GM23338 (cell line): ENCODE measurements around the gene NSMCE4A. TPM values are rescaled to one million over a fixed set of nuclear protein-coding genes. Genes with fewer than 3 reads are reported as not detected.

Source experiments
- ATAC-seq: fragments of 200-7000 bp; cut with Tn5 transposase; 3 replicates; pipeline ENCODE4 v1.9.1; 2020
- DNase-seq: peaks from one replicate; pipeline ENCODE4 v3.0.0-alpha.2; 2015; ENCODE audit warnings: low spot score
- H2AFZ ChIP-seq: fragments of 200-600 bp; sonication (generic); 2 replicates; pipeline ENCODE4 v1.8.0; 2016; ENCODE audit warnings: antibody characterized with exemption, mild to moderate bottlenecking, moderate library complexity
- H3F3A ChIP-seq: fragments of 200-600 bp; sonication (generic); replicated peaks from 2 replicates; pipeline ENCODE4 v1.8.0; 2017; ENCODE audit warnings: antibody characterized with exemption, mixed run types, low read depth
- H3K27ac ChIP-seq: fragments of 200-600 bp; sonication (generic); 2 replicates; pipeline ENCODE4 v1.6.1; 2016; ENCODE audit warnings: low read depth
- H3K27me3 ChIP-seq: fragments of 200-600 bp; sonication (generic); 2 replicates; pipeline ENCODE4 v1.8.0; 2016; ENCODE audit warnings: mild to moderate bottlenecking, mixed run types, moderate library complexity; ENCODE audit not compliant: insufficient read depth
- H3K36me3 ChIP-seq: fragments of 200-600 bp; sonication (generic); 2 replicates; pipeline ENCODE4 v1.8.0; 2016; ENCODE audit warnings: mild to moderate bottlenecking; ENCODE audit not compliant: insufficient read depth
- H3K4me1 ChIP-seq: fragments of 200-600 bp; sonication (generic); 2 replicates; pipeline ENCODE4 v1.8.0; 2016; ENCODE audit warnings: mild to moderate bottlenecking, moderate library complexity; ENCODE audit not compliant: insufficient read depth
- H3K4me2 ChIP-seq: fragments of 200-600 bp; sonication (generic); 2 replicates; pipeline ENCODE4 v1.7.1; 2017; ENCODE audit warnings: mixed run types
- H3K4me3 ChIP-seq: fragments of 200-600 bp; sonication (generic); 2 replicates; pipeline ENCODE4 v1.6.1; 2016; ENCODE audit warnings: mixed run types
- H3K79me2 ChIP-seq: fragments of 200-600 bp; sonication (generic); replicated peaks from 2 replicates; pipeline ENCODE4 v1.8.0; 2017; ENCODE audit warnings: mild to moderate bottlenecking; ENCODE audit not compliant: insufficient read depth
- H3K9me2 ChIP-seq: fragments of 200-600 bp; sonication (generic); 2 replicates; pipeline ENCODE4 v1.8.0; 2017; ENCODE audit not compliant: insufficient read depth
- H4K20me1 ChIP-seq: fragments of 200-600 bp; sonication (generic); replicated peaks from 2 replicates; pipeline ENCODE4 v1.8.0; 2017; ENCODE audit warnings: mild to moderate bottlenecking; ENCODE audit not compliant: insufficient read depth
- H3K27ac Mint-ChIP-seq: 2 replicates; pipeline ENCODE4 v1.8.0; 2020; ENCODE audit warnings: inconsistent platforms, mild to moderate bottlenecking, moderate library complexity, mixed read lengths
- H3K27me3 Mint-ChIP-seq: 3 replicates; pipeline ENCODE4 v1.8.0; 2022; ENCODE audit warnings: low read depth, mild to moderate bottlenecking, moderate library complexity, mixed read lengths, inconsistent platforms; ENCODE audit not compliant: insufficient read depth, poor library complexity
- H3K36me3 Mint-ChIP-seq: 3 replicates; pipeline ENCODE4 v1.8.0; 2021; ENCODE audit warnings: low read depth, mild to moderate bottlenecking, inconsistent platforms, moderate library complexity, mixed read lengths
- H3K4me1 Mint-ChIP-seq: 3 replicates; pipeline ENCODE4 v1.8.0; 2020; ENCODE audit warnings: mild to moderate bottlenecking, inconsistent platforms, mixed read lengths
- H3K4me3 Mint-ChIP-seq: 3 replicates; pipeline ENCODE4 v1.8.0; 2021; ENCODE audit warnings: moderate library complexity, mild to moderate bottlenecking, inconsistent platforms, mixed read lengths
- H3K9me3 Mint-ChIP-seq: 3 replicates; pipeline ENCODE4 v1.8.0; 2020; ENCODE audit warnings: moderate library complexity, mild to moderate bottlenecking, inconsistent platforms, mixed read lengths
- CREB1 ChIP-seq: fragments of 250-450 bp; sonication (Bioruptor Pico); IDR thresholded peaks from 2 replicates; pipeline ENCODE4 v1.5.0; 2020; ENCODE audit warnings: low read depth, mild to moderate bottlenecking, moderate library complexity
- CTCF ChIP-seq, 2 experiments: fragments of 200-600 bp in 1 of 2; sonication (generic) in 1 of 2; conservative IDR thresholded peaks; 2 replicates each; pipeline versions ENCODE4 v1.5.1 to v1.6.1; 2016 to 2017; ENCODE audit warnings: antibody characterized with exemption in 2 of 2, low read depth in 2 of 2, mild to moderate bottlenecking in 2 of 2, moderate library complexity in 1 of 2
- EZH2 ChIP-seq: fragments of 200-600 bp; sonication (generic); IDR thresholded peaks from one replicate; pipeline ENCODE4 v1.8.0; 2017; ENCODE audit warnings: antibody characterized with exemption, mild to moderate bottlenecking, low read depth; ENCODE audit not compliant: unreplicated experiment
- EZH2phosphoT487 ChIP-seq: fragments of 200-600 bp; sonication (generic); IDR thresholded peaks from one replicate; pipeline ENCODE4 v1.8.1; 2018; ENCODE audit warnings: antibody characterized with exemption; ENCODE audit not compliant: unreplicated experiment
- JUNB ChIP-seq: IDR thresholded peaks from one replicate; pipeline ENCODE4 v1.6.1; 2016; ENCODE audit warnings: antibody characterized with exemption; ENCODE audit not compliant: unreplicated experiment
- NANOG ChIP-seq: IDR thresholded peaks from 2 replicates; pipeline ENCODE4 v1.6.1; 2016; ENCODE audit warnings: antibody characterized with exemption, borderline replicate concordance
- POLR2AphosphoS5 ChIP-seq: IDR thresholded peaks from 2 replicates; pipeline ENCODE4 v1.6.1; 2016; ENCODE audit warnings: antibody characterized with exemption, low read depth
- STAT1 ChIP-seq: IDR thresholded peaks from one replicate; pipeline ENCODE4 v1.6.1; 2016; ENCODE audit warnings: antibody characterized with exemption; ENCODE audit not compliant: unreplicated experiment
- ZNF114 ChIP-seq: fragments of 250-450 bp; sonication (Bioruptor Pico); IDR thresholded peaks from 2 replicates; pipeline ENCODE4 v1.5.0; 2020; ENCODE audit warnings: mild to moderate bottlenecking, moderate library complexity
- ZNF331 ChIP-seq: fragments of 250-450 bp; sonication (Bioruptor Pico); IDR thresholded peaks from 2 replicates; pipeline ENCODE4 v1.5.0; 2020; ENCODE audit warnings: low read depth, mild to moderate bottlenecking, moderate library complexity
- polyA plus RNA-seq: library from polyadenylated mRNA; unstranded; fragments of >200 nt; fragmentation: Nextera tagmentation; extraction: Ambion mirVana; gene quantifications from 2 replicates; pipeline ENCODE4 v1.2.1, GENCODE V29; 2016
- total RNA-seq: library from RNA; depleted of rRNA; stranded (reverse); fragments of >200 nt; shearing (Covaris generic); gene quantifications from 2 replicates; pipeline ENCODE4 v1.2.3, GENCODE V29; 2014
- TF ChIP-seq, protein P1 (sequence below): IDR thresholded peaks from 2 replicates; pipeline ENCODE4 v1.6.1; 2016; ENCODE audit warnings: antibody characterized with exemption
- TF ChIP-seq, protein P2 (sequence below): IDR thresholded peaks from one replicate; pipeline ENCODE4 v1.6.1; 2018; ENCODE audit warnings: antibody characterized with exemption; ENCODE audit not compliant: unreplicated experiment

NSMCE4A gene
- total and polyA plus RNA-seq, 2 experiments from 2014 or later = 84.8 to 94.9 TPM

DNA sequence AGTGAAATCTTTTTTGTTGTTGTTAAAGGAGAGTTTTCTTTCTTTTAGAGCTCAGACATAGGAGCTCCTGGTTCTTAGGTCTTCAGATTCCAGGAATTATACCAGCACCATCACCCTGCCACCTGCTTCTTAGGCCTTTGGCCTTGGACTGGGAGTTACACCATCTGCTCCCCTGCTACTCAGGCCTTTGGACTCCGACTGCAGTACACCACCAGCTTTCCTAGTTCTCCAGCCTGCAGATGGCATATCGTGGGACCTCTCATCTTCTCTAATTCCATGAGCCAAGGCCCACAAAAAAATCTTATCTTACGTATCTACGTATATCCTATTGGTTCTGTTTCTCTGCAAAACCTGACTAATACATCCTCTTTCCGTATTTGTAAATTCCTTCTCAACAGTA, 8.8 kb upstream of the NSMCE4A start (continued):
- TF ChIP-seq CTCF (conservative IDR thresholded peaks at IDR 0.05; ENCODE audit: low read depth in 2 of 2) (no peak), ZNF331 (no peak), ZNF114 (no peak), POLR2AphosphoS5 (no peak), JUNB (no peak), STAT1 (no peak), EZH2 (no peak), EZH2phosphoT487 (no peak)
- TF ChIP-seq, protein P1, sequence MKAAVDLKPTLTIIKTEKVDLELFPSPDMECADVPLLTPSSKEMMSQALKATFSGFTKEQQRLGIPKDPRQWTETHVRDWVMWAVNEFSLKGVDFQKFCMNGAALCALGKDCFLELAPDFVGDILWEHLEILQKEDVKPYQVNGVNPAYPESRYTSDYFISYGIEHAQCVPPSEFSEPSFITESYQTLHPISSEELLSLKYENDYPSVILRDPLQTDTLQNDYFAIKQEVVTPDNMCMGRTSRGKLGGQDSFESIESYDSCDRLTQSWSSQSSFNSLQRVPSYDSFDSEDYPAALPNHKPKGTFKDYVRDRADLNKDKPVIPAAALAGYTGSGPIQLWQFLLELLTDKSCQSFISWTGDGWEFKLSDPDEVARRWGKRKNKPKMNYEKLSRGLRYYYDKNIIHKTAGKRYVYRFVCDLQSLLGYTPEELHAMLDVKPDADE = no peak

DNA sequence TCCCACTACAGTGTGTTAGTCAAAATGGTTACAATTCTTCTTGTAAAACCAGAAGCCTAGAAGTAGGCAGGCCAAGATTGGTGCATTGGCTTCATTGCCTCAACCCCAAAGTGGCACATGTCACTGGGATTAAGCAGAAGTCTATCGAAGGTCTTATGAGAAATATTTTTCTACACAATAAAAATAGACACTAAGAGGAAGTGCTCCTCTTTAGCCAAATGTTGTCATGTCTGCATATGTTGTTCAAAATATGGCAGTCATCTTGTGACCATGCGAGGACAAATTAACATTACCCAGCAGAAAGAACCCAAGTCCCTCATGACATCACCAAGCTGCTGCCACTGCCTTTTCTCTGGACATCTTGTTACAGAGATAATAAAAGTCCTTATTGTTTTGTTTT, 6.3 kb upstream of the NSMCE4A start:
- peaks cover 46% of the 10 kb centered on the region for H3K9me3 Mint-ChIP-seq
- Histone ChIP-seq H3K9me2 (no peaks in the 10 kb centered on the region), H3K27ac (no peak overlapping the region), H3K27me3 (no peaks in the 10 kb centered on the region), H3F3A (no peaks in the 10 kb centered on the region), H2AFZ (no peak overlapping the region), H3K4me1 (no peaks in the 10 kb centered on the region), H3K36me3 (peaks cover 4% of the 10 kb centered on the region), H3K4me2 (no peak overlapping the region), H3K4me3 (no peak overlapping the region), H4K20me1 (no peaks in the 10 kb centered on the region), H3K79me2 (no peaks in the 10 kb centered on the region)
- H3K4me1 Mint-ChIP-seq = no peaks in the 10 kb centered on the region
- no peak overlapping the region for H3K27ac Mint-ChIP-seq
- no peak for TF ChIP-seq EZH2phosphoT487
- ATAC-seq (no peak), DNase-seq (no peak)
- no peak overlapping the region for H3K4me3 Mint-ChIP-seq
- peaks cover 42% of the 10 kb centered on the region for H3K36me3 Mint-ChIP-seq
- H3K27me3 Mint-ChIP-seq = peaks cover 3% of the 10 kb centered on the region

DNA sequence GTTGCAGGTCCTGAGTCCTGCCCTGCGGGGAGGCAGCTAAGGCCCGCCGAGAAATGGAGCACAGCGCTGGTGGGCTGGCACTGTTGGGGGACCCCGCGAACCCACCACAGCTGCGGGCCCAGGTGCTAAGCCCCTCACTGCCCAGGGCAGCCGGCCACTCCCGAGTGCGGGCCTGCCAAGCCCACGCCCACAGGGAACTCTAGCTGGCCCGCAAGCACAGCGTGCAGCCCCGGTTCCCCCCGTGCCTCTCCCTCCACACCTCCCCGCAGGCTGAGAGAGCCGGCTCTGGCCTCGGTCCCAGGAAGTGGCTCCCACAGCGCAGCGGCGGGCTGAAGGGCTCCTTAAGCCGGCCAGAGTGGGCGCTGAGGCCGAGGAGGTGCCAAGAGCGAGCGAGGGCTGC, 3.5 kb upstream of the NSMCE4A start:
- H3K27me3 ChIP-seq = no peaks in the 10 kb centered on the region
- H3K9me2 ChIP-seq = no peaks in the 10 kb centered on the region
- no peak overlapping the region for H3K27ac ChIP-seq
- no peak overlapping the region for H2AFZ ChIP-seq
- peaks cover 10% of the 10 kb centered on the region; the same call in 1 of the 2 replicates for H3F3A ChIP-seq
- H3K79me2 ChIP-seq = peaks cover 8% of the 10 kb centered on the region
- DNase-seq (no peak), ATAC-seq (no peak)
- Mint-ChIP-seq H3K4me1 (peaks cover under 1% of the 10 kb centered on the region; the same call in 2 of the 3 replicates), H3K36me3 (peaks cover 34% of the 10 kb centered on the region; the same call in 2 of the 3 replicates), H3K4me3 (no peak overlapping the region), H3K9me3 (peaks cover 33% of the 10 kb centered on the region), H3K27ac (no peak overlapping the region), H3K27me3 (peaks cover 10% of the 10 kb centered on the region)
- no peak overlapping the region for H3K4me2 ChIP-seq
- peaks cover 6% of the 10 kb centered on the region for H3K4me1 ChIP-seq
- no peak overlapping the region for H3K4me3 ChIP-seq
- H3K36me3 ChIP-seq = peaks cover 7% of the 10 kb centered on the region; the same call in 1 of the 2 replicates
- no peaks in the 10 kb centered on the region for H4K20me1 ChIP-seq
- TF ChIP-seq, protein P2, sequence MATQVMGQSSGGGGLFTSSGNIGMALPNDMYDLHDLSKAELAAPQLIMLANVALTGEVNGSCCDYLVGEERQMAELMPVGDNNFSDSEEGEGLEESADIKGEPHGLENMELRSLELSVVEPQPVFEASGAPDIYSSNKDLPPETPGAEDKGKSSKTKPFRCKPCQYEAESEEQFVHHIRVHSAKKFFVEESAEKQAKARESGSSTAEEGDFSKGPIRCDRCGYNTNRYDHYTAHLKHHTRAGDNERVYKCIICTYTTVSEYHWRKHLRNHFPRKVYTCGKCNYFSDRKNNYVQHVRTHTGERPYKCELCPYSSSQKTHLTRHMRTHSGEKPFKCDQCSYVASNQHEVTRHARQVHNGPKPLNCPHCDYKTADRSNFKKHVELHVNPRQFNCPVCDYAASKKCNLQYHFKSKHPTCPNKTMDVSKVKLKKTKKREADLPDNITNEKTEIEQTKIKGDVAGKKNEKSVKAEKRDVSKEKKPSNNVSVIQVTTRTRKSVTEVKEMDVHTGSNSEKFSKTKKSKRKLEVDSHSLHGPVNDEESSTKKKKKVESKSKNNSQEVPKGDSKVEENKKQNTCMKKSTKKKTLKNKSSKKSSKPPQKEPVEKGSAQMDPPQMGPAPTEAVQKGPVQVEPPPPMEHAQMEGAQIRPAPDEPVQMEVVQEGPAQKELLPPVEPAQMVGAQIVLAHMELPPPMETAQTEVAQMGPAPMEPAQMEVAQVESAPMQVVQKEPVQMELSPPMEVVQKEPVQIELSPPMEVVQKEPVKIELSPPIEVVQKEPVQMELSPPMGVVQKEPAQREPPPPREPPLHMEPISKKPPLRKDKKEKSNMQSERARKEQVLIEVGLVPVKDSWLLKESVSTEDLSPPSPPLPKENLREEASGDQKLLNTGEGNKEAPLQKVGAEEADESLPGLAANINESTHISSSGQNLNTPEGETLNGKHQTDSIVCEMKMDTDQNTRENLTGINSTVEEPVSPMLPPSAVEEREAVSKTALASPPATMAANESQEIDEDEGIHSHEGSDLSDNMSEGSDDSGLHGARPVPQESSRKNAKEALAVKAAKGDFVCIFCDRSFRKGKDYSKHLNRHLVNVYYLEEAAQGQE = no peak
- no peak for TF ChIP-seq JUNB
- TF ChIP-seq ZNF331 = no peak
- no peak for TF ChIP-seq EZH2
- TF ChIP-seq CREB1 = no peak
- no peak for TF ChIP-seq NANOG
- TF ChIP-seq, protein P1 = no peak
- no peak for TF ChIP-seq EZH2phosphoT487
